SK-N-SH treated with all-trans-retinoic acid at 6 μM for 48 hours (cell line): ENCODE measurements around the gene PRRC2C.

Source experiments
- ARNTL ChIP-seq: fragments of 450-650 bp; formaldehyde crosslinking; IDR thresholded peaks from 2 replicates; pipeline ENCODE4 v1.5.0; 2020; ENCODE audit warnings: low read depth, mild to moderate bottlenecking, moderate library complexity, borderline replicate concordance
- CSDC2 ChIP-seq: fragments of 250-450 bp; sonication (Bioruptor Pico); IDR thresholded peaks from 2 replicates; pipeline ENCODE4 v1.5.0; 2020; ENCODE audit warnings: mild to moderate bottlenecking, moderate library complexity
- CSRNP3 ChIP-seq: fragments of 250-450 bp; sonication (Bioruptor Pico); IDR thresholded peaks from 2 replicates; pipeline ENCODE4 v1.5.1; 2021; ENCODE audit warnings: mild to moderate bottlenecking, moderate library complexity
- OSR1 ChIP-seq: fragments of 250-450 bp; sonication (Bioruptor Pico); IDR thresholded peaks from 2 replicates; pipeline ENCODE4 v1.8.0; 2022; ENCODE audit warnings: moderate library complexity, mild to moderate bottlenecking, inconsistent platforms
- RARB ChIP-seq: fragments of 250-450 bp; sonication (Bioruptor Pico); IDR thresholded peaks from 2 replicates; pipeline ENCODE4 v1.8.0; 2021; ENCODE audit warnings: mild to moderate bottlenecking, moderate library complexity
- TCF4 ChIP-seq: fragments of 250-450 bp; sonication (Bioruptor Pico); IDR thresholded peaks from 2 replicates; pipeline ENCODE4 v1.8.0; 2021; ENCODE audit warnings: mild to moderate bottlenecking, moderate library complexity, borderline replicate concordance
- TOX ChIP-seq: fragments of 250-450 bp; sonication (Bioruptor Pico); IDR thresholded peaks from 2 replicates; pipeline ENCODE4 v1.8.0; 2021; ENCODE audit warnings: mild to moderate bottlenecking, moderate library complexity, borderline replicate concordance
- ZFP3 ChIP-seq: fragments of 250-450 bp; sonication (Bioruptor Pico); IDR thresholded peaks from 2 replicates; pipeline ENCODE4 v1.5.0; 2020; ENCODE audit warnings: mild to moderate bottlenecking, moderate library complexity
- ZFP30 ChIP-seq: fragments of 450-650 bp; formaldehyde crosslinking; IDR thresholded peaks from 2 replicates; pipeline ENCODE4 v1.5.0; 2022; ENCODE audit warnings: mild to moderate bottlenecking, moderate library complexity
- ZNF8 ChIP-seq: fragments of 450-650 bp; formaldehyde crosslinking; IDR thresholded peaks from 2 replicates; pipeline ENCODE4 v1.5.0; 2020; ENCODE audit warnings: mild to moderate bottlenecking, moderate library complexity
- TF ChIP-seq, protein P1 (sequence below): fragments of 250-450 bp; sonication (Bioruptor Pico); IDR thresholded peaks from 2 replicates; pipeline ENCODE4 v1.8.0; 2020; ENCODE audit warnings: mild to moderate bottlenecking, moderate library complexity, borderline replicate concordance
- TF ChIP-seq, protein P2 (sequence below): fragments of 250-450 bp; sonication (Bioruptor Pico); IDR thresholded peaks from 2 replicates; pipeline ENCODE4 v1.5.1; 2020; ENCODE audit warnings: low read depth, mild to moderate bottlenecking, moderate library complexity
- TF ChIP-seq, protein P3 (sequence below): fragments of 250-450 bp; sonication (Bioruptor Pico); IDR thresholded peaks from 2 replicates; pipeline ENCODE4 v1.5.0; 2020; ENCODE audit warnings: mild to moderate bottlenecking, moderate library complexity

DNA sequence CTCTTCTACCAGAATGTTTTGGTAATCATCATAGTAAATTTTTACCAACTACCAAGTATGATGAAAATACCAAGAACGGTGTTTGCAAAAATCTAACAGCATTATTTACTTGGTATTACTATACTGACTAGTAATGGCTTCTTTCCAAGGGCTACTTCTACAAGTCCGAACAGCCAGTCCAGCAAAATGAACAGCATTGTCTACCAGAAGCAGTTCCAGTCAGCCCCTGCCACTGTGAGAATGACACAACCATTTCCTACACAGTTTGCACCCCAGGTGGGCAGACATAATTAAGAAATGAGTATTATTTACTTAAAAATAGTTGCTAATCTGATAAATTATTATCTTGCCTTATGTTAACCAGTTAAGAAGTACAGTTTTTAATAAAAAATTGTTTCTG, 102.9 kb downstream of the PRRC2C start:
- TF ChIP-seq ZFP3 (CRISPR knock-in tag) = no peak
- TF ChIP-seq ARNTL (CRISPR knock-in tag) = no peak
- TF ChIP-seq, protein P1, sequence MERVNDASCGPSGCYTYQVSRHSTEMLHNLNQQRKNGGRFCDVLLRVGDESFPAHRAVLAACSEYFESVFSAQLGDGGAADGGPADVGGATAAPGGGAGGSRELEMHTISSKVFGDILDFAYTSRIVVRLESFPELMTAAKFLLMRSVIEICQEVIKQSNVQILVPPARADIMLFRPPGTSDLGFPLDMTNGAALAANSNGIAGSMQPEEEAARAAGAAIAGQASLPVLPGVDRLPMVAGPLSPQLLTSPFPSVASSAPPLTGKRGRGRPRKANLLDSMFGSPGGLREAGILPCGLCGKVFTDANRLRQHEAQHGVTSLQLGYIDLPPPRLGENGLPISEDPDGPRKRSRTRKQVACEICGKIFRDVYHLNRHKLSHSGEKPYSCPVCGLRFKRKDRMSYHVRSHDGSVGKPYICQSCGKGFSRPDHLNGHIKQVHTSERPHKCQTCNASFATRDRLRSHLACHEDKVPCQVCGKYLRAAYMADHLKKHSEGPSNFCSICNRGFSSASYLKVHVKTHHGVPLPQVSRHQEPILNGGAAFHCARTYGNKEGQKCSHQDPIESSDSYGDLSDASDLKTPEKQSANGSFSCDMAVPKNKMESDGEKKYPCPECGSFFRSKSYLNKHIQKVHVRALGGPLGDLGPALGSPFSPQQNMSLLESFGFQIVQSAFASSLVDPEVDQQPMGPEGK = no peak
- TF ChIP-seq, protein P2, sequence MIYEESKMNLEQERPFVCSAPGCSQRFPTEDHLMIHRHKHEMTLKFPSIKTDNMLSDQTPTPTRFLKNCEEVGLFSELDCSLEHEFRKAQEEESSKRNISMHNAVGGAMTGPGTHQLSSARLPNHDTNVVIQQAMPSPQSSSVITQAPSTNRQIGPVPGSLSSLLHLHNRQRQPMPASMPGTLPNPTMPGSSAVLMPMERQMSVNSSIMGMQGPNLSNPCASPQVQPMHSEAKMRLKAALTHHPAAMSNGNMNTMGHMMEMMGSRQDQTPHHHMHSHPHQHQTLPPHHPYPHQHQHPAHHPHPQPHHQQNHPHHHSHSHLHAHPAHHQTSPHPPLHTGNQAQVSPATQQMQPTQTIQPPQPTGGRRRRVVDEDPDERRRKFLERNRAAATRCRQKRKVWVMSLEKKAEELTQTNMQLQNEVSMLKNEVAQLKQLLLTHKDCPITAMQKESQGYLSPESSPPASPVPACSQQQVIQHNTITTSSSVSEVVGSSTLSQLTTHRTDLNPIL (CRISPR knock-in tag) = no peak
- TF ChIP-seq TCF4 (CRISPR knock-in tag) = no peak
- TF ChIP-seq ZFP30 (CRISPR knock-in tag) = no peak
- TF ChIP-seq OSR1 (CRISPR knock-in tag) = no peak
- no peak for TF ChIP-seq RARB (CRISPR knock-in tag)
- TF ChIP-seq, protein P3, sequence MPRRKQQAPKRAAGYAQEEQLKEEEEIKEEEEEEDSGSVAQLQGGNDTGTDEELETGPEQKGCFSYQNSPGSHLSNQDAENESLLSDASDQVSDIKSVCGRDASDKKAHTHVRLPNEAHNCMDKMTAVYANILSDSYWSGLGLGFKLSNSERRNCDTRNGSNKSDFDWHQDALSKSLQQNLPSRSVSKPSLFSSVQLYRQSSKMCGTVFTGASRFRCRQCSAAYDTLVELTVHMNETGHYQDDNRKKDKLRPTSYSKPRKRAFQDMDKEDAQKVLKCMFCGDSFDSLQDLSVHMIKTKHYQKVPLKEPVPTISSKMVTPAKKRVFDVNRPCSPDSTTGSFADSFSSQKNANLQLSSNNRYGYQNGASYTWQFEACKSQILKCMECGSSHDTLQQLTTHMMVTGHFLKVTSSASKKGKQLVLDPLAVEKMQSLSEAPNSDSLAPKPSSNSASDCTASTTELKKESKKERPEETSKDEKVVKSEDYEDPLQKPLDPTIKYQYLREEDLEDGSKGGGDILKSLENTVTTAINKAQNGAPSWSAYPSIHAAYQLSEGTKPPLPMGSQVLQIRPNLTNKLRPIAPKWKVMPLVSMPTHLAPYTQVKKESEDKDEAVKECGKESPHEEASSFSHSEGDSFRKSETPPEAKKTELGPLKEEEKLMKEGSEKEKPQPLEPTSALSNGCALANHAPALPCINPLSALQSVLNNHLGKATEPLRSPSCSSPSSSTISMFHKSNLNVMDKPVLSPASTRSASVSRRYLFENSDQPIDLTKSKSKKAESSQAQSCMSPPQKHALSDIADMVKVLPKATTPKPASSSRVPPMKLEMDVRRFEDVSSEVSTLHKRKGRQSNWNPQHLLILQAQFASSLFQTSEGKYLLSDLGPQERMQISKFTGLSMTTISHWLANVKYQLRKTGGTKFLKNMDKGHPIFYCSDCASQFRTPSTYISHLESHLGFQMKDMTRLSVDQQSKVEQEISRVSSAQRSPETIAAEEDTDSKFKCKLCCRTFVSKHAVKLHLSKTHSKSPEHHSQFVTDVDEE (CRISPR knock-in tag) = no peak
- TF ChIP-seq TOX = no peak
- no peak for TF ChIP-seq CSRNP3
- TF ChIP-seq ZNF8 = no peak
- TF ChIP-seq CSDC2 (CRISPR knock-in tag) = no peak
